Ishikawa (cell line): ENCODE measurements around the gene URGCP.

Source experiments
- CREB1 ChIP-seq: IDR thresholded peaks from 2 replicates; pipeline ENCODE4 v1.6.1; 2012; ENCODE audit warnings: low read depth
- EP300 ChIP-seq: IDR thresholded peaks from 2 replicates; pipeline ENCODE4 v1.6.1; 2012; ENCODE audit warnings: borderline replicate concordance
- MAX ChIP-seq: IDR thresholded peaks from 2 replicates; pipeline ENCODE4 v1.6.1; 2012
- NFIC ChIP-seq: IDR thresholded peaks from 2 replicates; pipeline ENCODE4 v1.6.1; 2012
- REST ChIP-seq: IDR thresholded peaks from 2 replicates; pipeline ENCODE4 v1.6.1; 2012; ENCODE audit warnings: low read depth, mild to moderate bottlenecking
- TAF1 ChIP-seq: IDR thresholded peaks from 2 replicates; pipeline ENCODE4 v1.6.1; 2012; ENCODE audit warnings: low read depth, mild to moderate bottlenecking
- YY1 ChIP-seq: IDR thresholded peaks from 2 replicates; pipeline ENCODE4 v1.6.1; 2012; ENCODE audit warnings: low read depth
- ZBTB7A ChIP-seq: IDR thresholded peaks from 2 replicates; pipeline ENCODE4 v1.6.1; 2012; ENCODE audit warnings: low read depth

GRCh38 chr7:43954524-43955228 is 48.3 kb upstream of the URGCP start:
- TF ChIP-seq MAX (no peak), YY1 (no peak), NFIC (no peak), EP300 (no peak), REST (no peak), CREB1 (no peak), TAF1 (no peak), ZBTB7A (no peak)
